Neuron (in vitro differentiated cells): ENCODE data around the gene MTCH1.

ENCODE experiments used
- H2AFZ ChIP-seq: one replicate; pipeline ENCODE4 v1.6.1; 2013; ENCODE audit warnings: low read depth, mild to moderate bottlenecking, inconsistent platforms, low read length, moderate library complexity
- H3K27me3 ChIP-seq: one replicate; pipeline ENCODE4 v1.6.1; 2013; ENCODE audit warnings: low read length; ENCODE audit not compliant: insufficient read depth
- H3K36me3 ChIP-seq: one replicate; pipeline ENCODE4 v1.6.1; 2013; ENCODE audit warnings: low read length; ENCODE audit not compliant: insufficient read depth
- H3K4me1 ChIP-seq: one replicate; pipeline ENCODE4 v1.6.1; 2013; ENCODE audit warnings: low read length; ENCODE audit not compliant: insufficient read depth
- H3K4me3 ChIP-seq: 2 replicates; pipeline ENCODE4 v1.5.1; 2013; ENCODE audit warnings: mild to moderate bottlenecking, low read length, moderate library complexity
- H3K9me3 ChIP-seq: one replicate; pipeline ENCODE4 v1.6.1; 2013; ENCODE audit warnings: low read length

MTCH1 gene, protein sequence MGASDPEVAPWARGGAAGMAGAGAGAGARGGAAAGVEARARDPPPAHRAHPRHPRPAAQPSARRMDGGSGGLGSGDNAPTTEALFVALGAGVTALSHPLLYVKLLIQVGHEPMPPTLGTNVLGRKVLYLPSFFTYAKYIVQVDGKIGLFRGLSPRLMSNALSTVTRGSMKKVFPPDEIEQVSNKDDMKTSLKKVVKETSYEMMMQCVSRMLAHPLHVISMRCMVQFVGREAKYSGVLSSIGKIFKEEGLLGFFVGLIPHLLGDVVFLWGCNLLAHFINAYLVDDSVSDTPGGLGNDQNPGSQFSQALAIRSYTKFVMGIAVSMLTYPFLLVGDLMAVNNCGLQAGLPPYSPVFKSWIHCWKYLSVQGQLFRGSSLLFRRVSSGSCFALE

DNA sequence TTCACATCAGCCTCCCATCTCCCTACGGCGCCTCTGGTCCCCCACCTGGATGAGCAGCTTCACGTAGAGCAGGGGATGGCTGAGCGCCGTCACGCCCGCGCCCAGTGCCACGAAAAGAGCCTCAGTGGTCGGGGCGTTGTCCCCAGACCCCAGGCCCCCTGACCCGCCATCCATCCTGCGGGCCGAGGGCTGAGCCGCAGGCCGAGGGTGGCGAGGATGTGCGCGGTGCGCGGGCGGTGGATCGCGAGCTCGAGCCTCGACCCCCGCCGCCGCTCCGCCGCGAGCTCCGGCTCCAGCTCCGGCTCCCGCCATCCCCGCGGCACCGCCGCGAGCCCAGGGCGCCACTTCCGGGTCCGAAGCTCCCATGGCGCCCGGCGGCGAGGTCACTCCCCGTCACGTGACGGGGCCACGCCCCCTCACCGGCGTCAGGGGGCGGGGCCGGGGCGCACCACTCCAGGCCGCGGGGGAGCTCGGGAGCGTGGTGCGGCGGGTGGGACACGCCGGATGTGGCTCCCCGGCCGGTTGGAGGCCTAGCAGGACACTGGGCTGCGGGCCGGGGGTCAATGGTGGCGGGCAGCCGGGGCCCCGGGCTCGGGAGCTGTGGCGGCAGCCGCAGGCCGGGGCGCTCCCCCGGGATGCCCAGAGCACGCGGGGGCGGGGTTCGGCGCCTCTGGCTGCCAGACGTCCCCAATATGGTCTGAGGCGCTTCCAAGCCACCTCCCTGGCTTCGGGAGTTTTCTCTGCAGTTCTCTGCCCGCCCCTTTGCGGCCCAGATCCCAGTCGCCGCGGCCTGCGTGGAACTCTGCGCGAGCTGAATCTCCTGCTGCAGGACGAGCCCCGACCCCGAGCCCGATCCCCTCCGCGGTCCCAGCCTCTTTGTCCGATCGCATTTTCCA, at the start of gene MTCH1:
Gene MTCH1 (minus strand): TSS at position 389 of the 896 bp plus-strand sequence. CDS start 23 bp downstream, at position 366.
- peak within 1 kb of the TSS; percentile 95 for H3K4me3 ChIP-seq
- peaks cover 21% of the 10 kb centered on the region for H3K4me1 ChIP-seq

DNA sequence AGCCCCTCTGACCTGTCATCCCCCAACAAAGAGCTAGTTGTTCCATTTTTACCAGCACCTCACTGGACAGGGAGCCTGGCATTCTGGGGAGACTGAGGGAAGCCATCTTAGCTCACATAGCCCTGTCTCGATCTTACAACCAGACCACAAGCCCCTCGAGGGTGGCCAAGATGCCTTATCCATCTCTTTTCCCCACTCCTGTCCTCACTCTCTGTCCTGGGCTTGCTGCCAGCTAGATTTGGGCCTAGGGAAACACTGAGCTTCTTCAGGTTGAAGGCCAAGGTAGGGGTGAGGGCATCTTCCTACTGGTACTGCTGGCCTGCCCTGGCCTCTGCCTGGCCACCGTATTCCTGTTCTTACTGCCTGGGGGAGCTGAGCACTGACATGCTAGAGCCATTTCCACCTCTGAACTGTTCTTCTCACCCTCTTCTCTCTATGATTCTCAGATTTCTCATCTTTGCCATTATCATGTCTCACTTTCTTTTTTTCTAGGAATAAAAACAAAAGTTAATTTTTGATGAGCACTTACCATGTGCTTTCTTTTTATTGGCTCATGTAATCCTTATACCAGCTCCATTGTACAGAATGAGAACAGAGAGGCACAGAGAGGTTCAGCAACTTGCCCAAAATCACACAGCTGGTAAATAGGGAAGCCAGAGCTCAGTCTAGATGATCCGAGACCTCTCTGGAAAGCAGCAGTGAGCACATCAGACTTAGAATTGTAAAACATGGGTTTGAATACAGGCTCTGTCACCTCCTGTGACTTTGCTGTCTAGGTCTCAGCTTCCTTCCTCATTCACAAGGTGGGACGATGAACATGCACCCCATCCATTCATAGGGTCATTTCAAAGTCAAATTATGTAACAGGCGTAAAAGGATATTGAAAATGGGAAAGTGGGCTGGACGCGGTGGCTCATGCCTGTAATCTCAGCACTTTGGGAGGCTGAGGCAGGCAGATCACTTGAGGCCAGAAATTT, 48.1 kb upstream of the MTCH1 start:
- no peak overlapping the region for H3K4me3 ChIP-seq
- H3K4me1 ChIP-seq = peaks cover 4% of the 10 kb centered on the region
- H3K27me3 ChIP-seq = no peaks in the 10 kb centered on the region
- H2AFZ ChIP-seq = no peak overlapping the region
- no peaks in the 10 kb centered on the region for H3K36me3 ChIP-seq
- H3K9me3 ChIP-seq = no peaks in the 10 kb centered on the region

More for the DNA sequence above, at the start of gene MTCH1:
- Histone ChIP-seq H3K36me3 (no peaks in the 10 kb centered on the region), H3K27me3 (no peaks in the 10 kb centered on the region), H2AFZ (peak within 1 kb of the TSS; percentile 59), H3K9me3 (no peaks in the 10 kb centered on the region)

DNA sequence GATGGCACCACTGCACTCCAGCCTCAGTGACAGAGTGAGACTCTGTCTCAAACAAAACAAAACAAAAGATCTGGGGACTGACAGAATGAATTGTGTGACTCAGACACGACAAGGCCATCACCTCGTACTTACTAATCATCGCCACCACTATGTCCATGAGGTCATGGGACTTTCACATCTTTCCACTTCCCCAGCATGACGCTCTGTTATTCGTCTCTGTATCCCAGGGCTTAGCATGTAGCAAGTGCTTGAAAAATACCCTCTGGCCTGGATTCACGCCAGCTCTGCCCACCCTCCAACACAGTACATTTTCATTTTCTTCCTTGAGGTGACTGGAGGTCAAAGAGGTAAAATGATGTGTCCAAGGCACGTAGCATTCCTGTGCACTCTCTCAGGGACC, 47.3 kb upstream of the MTCH1 start:
- no peak overlapping the region for H3K4me3 ChIP-seq
- peaks cover 4% of the 10 kb centered on the region for H3K4me1 ChIP-seq
- H3K36me3 ChIP-seq = no peaks in the 10 kb centered on the region
- no peak overlapping the region for H2AFZ ChIP-seq
- H3K9me3 ChIP-seq = no peaks in the 10 kb centered on the region
- no peaks in the 10 kb centered on the region for H3K27me3 ChIP-seq

DNA sequence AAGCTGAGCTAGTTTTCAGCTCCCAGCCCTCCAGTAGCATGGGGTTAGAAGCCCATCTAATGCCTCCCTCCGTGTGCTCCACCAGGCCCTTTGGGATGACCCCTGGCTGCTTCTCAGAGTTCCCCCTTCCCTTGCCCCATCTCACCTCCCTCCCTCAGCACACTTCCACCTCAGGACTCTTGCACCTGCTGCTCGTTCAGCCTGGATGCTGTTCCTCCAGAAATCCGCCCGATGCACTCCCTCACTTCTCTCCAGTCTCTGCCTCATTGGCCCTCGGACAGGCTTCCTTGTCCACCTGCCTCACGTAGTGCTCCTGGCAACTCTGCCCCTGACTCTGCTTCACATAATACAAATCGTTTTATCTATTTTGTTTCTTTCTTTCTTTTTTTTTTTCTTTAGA, 46.2 kb upstream of the MTCH1 start:
- Histone ChIP-seq H3K9me3 (no peaks in the 10 kb centered on the region), H3K36me3 (no peaks in the 10 kb centered on the region), H3K27me3 (no peaks in the 10 kb centered on the region), H3K4me1 (peaks cover 4% of the 10 kb centered on the region), H3K4me3 (no peak overlapping the region), H2AFZ (no peak overlapping the region)

DNA sequence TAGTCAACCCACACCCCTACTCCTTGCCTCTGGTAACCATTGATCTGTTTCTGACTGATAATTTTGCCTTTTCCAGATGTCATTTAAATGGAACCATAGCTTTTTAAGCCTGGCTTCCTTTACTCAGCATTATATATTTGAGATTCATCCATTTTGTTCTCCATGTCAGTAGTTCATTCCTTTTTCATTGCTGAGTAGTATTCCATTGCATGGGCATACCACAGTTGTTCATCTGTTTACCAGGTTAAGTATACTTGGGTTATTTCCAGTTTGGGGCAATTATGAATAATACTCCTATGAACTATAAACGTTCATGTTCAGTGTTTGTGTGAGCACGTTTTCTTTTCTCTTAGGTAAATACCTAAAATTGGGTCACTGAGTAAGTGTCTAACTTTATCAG, 44.6 kb upstream of the MTCH1 start:
- Histone ChIP-seq H3K27me3 (no peaks in the 10 kb centered on the region), H2AFZ (no peak overlapping the region), H3K4me3 (no peak overlapping the region), H3K36me3 (no peaks in the 10 kb centered on the region), H3K9me3 (no peaks in the 10 kb centered on the region), H3K4me1 (peaks cover 4% of the 10 kb centered on the region)

DNA sequence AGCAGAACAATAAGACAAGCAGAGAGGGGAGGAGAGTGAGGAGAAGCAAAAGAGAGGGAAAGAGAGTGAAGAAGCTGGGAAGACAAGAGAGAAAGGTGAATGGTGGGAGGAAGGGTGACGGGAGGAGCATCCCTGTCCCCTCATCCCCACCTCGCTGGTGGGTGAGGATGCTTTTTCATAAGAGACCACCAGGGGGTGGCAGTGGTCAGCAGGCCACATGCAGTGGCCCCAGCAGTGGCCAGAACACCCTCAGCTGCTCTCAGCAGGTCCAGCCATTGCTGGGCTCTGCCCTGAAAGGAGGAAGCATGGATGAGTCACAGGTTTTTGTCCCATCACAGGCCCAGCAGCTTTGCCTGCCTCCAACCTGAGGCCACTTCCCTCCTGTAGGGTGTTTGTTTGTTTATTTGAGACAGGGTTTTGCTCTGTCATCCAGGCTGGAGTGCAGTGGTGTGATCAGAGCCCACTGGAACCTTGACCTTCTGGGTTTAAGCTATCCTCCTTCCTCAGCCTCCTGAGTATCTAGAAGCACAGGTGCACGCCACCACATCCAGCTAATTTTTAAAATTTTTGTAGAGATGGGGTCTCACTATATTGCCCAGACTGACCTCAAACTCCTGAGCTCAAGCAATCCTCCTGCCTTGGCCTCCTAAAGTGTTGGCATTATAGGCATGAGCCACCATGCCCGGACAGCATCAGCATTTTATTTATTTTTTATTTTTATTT, 43.4 kb upstream of the MTCH1 start:
- Histone ChIP-seq H2AFZ (no peak overlapping the region), H3K4me1 (peaks cover 4% of the 10 kb centered on the region)

DNA sequence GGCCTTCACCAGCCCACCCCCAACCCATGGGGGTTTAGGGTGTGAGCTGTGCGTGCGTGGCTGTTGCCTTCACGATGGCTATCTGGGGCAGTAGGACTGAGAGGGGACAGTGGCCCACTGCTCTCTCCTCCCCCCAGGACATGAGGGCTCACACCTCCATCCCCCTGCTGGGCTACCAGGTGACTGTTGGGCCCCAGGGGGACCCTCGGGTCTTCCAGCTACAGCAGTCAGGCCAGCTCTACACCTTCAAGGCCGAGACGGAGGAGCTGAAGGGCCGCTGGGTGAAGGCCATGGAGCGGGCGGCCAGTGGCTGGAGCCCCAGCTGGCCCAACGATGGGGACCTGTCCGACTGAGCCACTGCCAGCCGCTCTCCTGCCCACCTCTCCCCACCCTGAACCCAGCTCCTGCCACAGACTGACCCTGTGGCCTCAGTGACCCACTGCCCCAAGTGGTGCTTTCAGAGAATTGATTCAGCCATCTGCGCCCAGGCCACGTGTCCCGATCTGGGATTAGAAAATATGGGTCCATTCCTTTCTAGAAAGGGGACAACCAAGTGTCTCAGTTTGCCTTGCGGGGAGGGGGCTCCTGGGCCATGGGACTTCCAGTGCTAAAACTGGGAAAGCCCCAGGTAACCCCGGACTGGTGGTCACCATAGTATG, 41.9 kb upstream of the MTCH1 start:
- H2AFZ ChIP-seq = no peak overlapping the region
- no peak overlapping the region for H3K4me3 ChIP-seq

More for the DNA sequence above, 43.4 kb upstream of the MTCH1 start:
- no peak overlapping the region for H3K4me3 ChIP-seq
- H3K36me3 ChIP-seq = no peaks in the 10 kb centered on the region
- peaks cover 2% of the 10 kb centered on the region for H3K27me3 ChIP-seq
- no peaks in the 10 kb centered on the region for H3K9me3 ChIP-seq

DNA sequence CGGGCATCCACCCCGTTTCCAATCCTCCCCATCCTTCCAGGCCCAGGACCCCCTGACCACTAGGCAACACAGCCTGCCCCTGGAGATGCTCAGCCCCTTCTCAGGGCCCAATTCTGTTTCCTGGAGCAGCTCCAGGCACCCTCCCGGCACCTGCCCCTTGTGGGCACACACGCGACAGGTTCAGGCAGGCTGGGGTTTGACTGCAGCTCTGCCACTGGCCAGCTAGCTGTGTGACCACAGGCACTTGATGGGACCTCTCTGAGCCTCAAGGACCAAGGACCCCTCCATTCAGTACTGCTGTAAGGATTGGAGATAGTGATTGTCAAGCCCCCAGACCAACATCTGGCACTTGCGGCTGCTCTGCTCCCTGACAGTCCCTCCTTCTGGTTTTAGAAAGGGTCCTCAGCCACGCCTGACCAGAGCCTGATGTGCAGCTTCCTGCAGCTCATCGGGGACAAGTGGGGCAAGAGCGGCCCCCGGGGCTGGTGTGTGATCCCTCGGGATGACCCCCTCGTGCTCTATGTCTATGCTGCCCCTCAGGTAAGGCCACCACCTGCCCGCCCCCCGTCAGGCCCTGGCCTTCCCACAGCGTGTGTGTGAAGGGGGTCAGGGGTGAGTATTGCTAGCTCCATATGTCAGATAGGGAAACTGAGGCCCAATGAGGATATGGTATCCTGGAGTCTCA, 41.2 kb upstream of the MTCH1 start:
- no peak overlapping the region for H2AFZ ChIP-seq
- H3K27me3 ChIP-seq = peaks cover 2% of the 10 kb centered on the region
- H3K36me3 ChIP-seq = no peaks in the 10 kb centered on the region
- no peaks in the 10 kb centered on the region for H3K4me1 ChIP-seq
- H3K4me3 ChIP-seq = no peak overlapping the region
- H3K9me3 ChIP-seq = no peaks in the 10 kb centered on the region

More for the DNA sequence above, 41.9 kb upstream of the MTCH1 start:
- H3K27me3 ChIP-seq = peaks cover 2% of the 10 kb centered on the region
- H3K4me1 ChIP-seq = no peaks in the 10 kb centered on the region
- H3K9me3 ChIP-seq = no peaks in the 10 kb centered on the region
- no peaks in the 10 kb centered on the region for H3K36me3 ChIP-seq

DNA sequence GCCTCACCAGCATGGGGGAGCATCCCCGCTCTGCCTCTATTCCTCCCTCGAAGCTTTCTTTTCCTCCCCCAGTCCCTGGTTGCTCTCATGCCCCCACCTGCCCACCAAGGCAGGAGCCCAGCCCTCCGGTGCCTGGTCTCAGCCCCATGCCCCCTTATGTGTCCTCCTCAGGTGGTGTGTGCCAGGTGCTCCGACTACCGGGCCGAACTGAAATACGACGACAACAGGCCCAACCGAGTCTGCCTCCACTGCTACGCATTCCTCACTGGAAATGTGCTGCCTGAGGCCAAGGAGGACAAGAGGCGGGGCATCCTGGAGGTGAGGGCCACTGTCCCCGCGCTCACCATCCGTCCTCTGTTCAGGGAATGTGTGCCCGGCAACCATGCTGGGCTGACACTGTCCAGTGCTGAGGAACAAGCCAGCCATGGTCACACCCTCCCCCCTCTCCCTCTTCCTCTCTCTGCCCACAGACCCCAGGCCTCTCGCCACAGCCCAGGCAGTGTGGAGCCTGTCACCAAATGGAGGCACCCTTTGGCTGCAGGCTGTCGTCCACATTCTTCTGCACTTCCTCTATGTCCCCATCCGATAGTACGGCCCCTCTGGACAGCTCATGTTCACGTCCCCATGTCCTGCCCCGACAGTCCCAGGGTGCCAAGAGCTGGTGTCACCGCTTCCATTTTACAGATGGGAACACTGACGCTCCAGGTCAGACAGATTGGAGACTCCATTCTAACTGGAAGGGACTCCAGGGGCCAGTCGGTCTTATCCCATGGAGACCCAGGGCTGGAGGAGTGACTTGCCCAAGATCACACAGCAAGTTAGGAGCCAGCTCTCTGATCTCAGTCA, 39.8 kb upstream of the MTCH1 start:
- Histone ChIP-seq H3K4me3 (no peak overlapping the region), H3K36me3 (no peaks in the 10 kb centered on the region), H3K27me3 (peaks cover 2% of the 10 kb centered on the region), H2AFZ (no peak overlapping the region), H3K4me1 (no peaks in the 10 kb centered on the region), H3K9me3 (no peaks in the 10 kb centered on the region)

DNA sequence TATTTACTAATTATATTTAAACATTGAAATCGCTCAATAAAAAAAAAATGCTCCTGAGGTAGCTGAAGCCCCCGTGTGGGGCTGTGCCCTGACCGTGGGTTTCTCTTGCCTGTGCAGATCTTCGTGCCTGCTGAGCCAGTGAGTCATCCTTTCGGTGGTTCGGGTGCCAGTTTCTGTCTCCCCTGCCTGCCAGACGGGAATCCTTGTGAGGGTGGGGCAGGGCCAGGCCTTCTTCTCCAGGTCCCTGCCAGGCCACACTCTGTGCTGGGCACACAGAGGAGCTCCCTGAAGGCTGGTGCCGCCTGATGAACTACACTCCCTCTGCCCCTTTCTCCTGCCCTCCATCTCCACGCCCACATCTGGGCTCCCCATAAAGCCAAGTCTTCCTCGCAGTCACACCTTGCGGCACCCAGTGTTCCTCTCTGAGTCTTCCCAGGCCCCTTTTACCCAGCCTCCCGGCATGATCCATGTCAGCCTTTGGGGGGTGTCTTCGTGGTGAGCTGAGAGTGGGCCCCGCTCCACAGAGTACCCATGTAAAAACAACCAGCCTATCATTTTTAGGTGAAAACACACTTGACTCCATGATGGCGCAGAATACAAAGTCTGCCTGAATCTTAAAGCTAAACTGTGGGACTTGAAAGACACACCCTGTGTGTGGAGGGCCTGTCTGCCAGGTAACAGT, 38.8 kb upstream of the MTCH1 start:
- Histone ChIP-seq H3K4me1 (no peaks in the 10 kb centered on the region), H3K27me3 (peaks cover 2% of the 10 kb centered on the region), H3K36me3 (no peaks in the 10 kb centered on the region), H3K9me3 (no peaks in the 10 kb centered on the region), H2AFZ (no peak overlapping the region), H3K4me3 (no peak overlapping the region)
